ENCODE results near the gene CYP27A1. TPM values are rescaled to one million over a fixed set of nuclear protein-coding genes. Genes with fewer than 3 reads are reported as not detected.

Gene CYP27A1
- total and polyA plus RNA-seq, 4 donors: 112 to 354 (median 305) TPM

GRCh38 chr2:218777276-218777990 lies 4.5 kb upstream of the CYP27A1 start:
- WGBS: 96% methylated on average over 9 of the region's 9 CpGs
- no peak overlapping the region for H3K4me3 ChIP-seq (ENCODE audit: low read depth in 1 of 3, low read length in 3 of 3)
- no peaks in the 10 kb centered on the region for H3K27me3 ChIP-seq (ENCODE audit: control insufficient read depth in 4 of 4, insufficient read depth in 4 of 4, low read length in 3 of 4)
- peaks cover 0 to 3% (median 0%) of the 10 kb centered on the region in 4 donors for H3K9me3 ChIP-seq (ENCODE audit: control insufficient read depth in 4 of 4, low read length in 3 of 4)
- no peaks in the 10 kb centered on the region for H3K36me3 ChIP-seq (ENCODE audit: control insufficient read depth in 4 of 4, insufficient read depth in 3 of 4, low read depth in 1 of 4, low read length in 3 of 4)
- TF ChIP-seq TAF1 (conservative IDR thresholded peaks at IDR 0.05): no peak
- no peak for DNase-seq (ENCODE audit: low spot score)
- H3K27ac ChIP-seq (ENCODE audit: low read depth in 1 of 2, low read length in 2 of 2): no peak overlapping the region
- H3K4me1 ChIP-seq (ENCODE audit: control insufficient read depth in 4 of 4, insufficient read depth in 4 of 4, low read length in 3 of 4): peaks cover 0 to 15% (median 9%) of the 10 kb centered on the region in 4 donors
- H3K9ac ChIP-seq (ENCODE audit: low read depth in 1 of 2, low read length in 2 of 2): no peak overlapping the region

GRCh38 chr2:218780046-218780445 lies 1.9 kb upstream of the CYP27A1 start:
- WGBS: 90% methylated on average over 2 of the region's 2 CpGs
- H3K27ac ChIP-seq (ENCODE audit: low read depth in 1 of 2, low read length in 2 of 2): no peak overlapping the region
- no peak for TF ChIP-seq REST (IDR thresholded peaks at IDR 0.05)
- no peak for TF ChIP-seq FOXA1 (IDR thresholded peaks at IDR 0.05)
- no peak for TF ChIP-seq RAD21 (IDR thresholded peaks at IDR 0.05)
- no peak for TF ChIP-seq HNF4A (conservative IDR thresholded peaks at IDR 0.05)
- no peak for TF ChIP-seq RXRA (IDR thresholded peaks at IDR 0.05)
- TF ChIP-seq CTCF (IDR thresholded peaks at IDR 0.05; ENCODE audit: low read depth, low read length, missing input control): no peak
- no peak for TF ChIP-seq HNF4G (IDR thresholded peaks at IDR 0.05)
- no peak for TF ChIP-seq ZBTB33 (IDR thresholded peaks at IDR 0.05)
- no peak for TF ChIP-seq FOXA2 (IDR thresholded peaks at IDR 0.05)
- no peak for TF ChIP-seq YY1 (IDR thresholded peaks at IDR 0.05)
- no peak for TF ChIP-seq ATF3 (IDR thresholded peaks at IDR 0.05)
- TF ChIP-seq TAF1 (conservative IDR thresholded peaks at IDR 0.05): no peak
- no peak for TF ChIP-seq EGR1 (IDR thresholded peaks at IDR 0.05; ENCODE audit: low read depth in 2 of 2)
- TF ChIP-seq JUND (IDR thresholded peaks at IDR 0.05): no peak
- no peak for TF ChIP-seq NR2F2 (IDR thresholded peaks at IDR 0.05)
- peaks cover 0 to 26% (median 16%) of the 10 kb centered on the region in 4 donors for H3K4me1 ChIP-seq (ENCODE audit: control insufficient read depth in 4 of 4, insufficient read depth in 4 of 4, low read length in 3 of 4)
- peaks cover 0 to 3% (median 0%) of the 10 kb centered on the region in 4 donors for H3K9me3 ChIP-seq (ENCODE audit: control insufficient read depth in 4 of 4, low read length in 3 of 4)
- H3K9ac ChIP-seq (ENCODE audit: low read depth in 1 of 2, low read length in 2 of 2): no peak overlapping the region
- H3K4me3 ChIP-seq (ENCODE audit: low read depth in 1 of 3, low read length in 3 of 3): no peak overlapping the region
- no peaks in the 10 kb centered on the region for H3K36me3 ChIP-seq (ENCODE audit: control insufficient read depth in 4 of 4, insufficient read depth in 3 of 4, low read depth in 1 of 4, low read length in 3 of 4)
- H3K27me3 ChIP-seq (ENCODE audit: control insufficient read depth in 4 of 4, insufficient read depth in 4 of 4, low read length in 3 of 4): no peaks in the 10 kb centered on the region
- no peak for DNase-seq (ENCODE audit: low spot score)
